ENCODE results near the gene AURKB. TPM values are rescaled to one million over a fixed set of nuclear protein-coding genes. Genes with fewer than 3 reads are reported as not detected.
"Not testable (repeated sequence)": the region's sequence is repeated elsewhere in the genome, so short reads cannot be mapped to it uniquely, and the experiment has no call there.

The AURKB gene
- total RNA-seq, 2 donors from 2014 or later, result 90.5 to 122 TPM

DNA sequence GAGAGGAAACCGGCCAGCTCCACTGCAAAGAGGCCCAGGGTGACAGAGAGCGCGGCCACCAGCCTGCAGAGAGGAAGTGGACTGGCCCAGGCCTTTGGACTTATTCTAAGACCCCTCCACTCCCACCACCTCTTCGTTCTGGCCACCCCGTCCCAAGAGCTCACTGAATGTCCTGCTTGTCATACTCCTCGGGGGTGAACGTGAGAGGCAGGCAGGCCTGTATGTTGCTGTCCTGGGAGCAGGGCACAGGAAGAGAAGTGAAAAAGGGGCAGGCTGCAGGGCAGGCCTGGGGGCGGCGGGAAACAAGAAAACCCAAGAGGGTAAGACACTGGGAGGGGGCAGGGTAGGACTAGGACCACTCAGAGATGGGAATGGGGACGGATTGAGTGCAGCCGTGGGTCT is 34.6 kb downstream of the AURKB start:
- Histone ChIP-seq H3K27me3 (ENCODE audit: control insufficient read depth, insufficient read depth, low read length, poor library complexity, severe bottlenecking) (no peaks in the 10 kb centered on the region), H3K4me3 (ENCODE audit: low read length) (peak overlapping the region; percentile 95), H3K36me3 (ENCODE audit: control insufficient read depth, insufficient read depth, low read length) (no peaks in the 10 kb centered on the region), H3K4me1 (ENCODE audit: control insufficient read depth, insufficient read depth, low read length) (peaks cover 14% of the 10 kb centered on the region), H3K9me3 (ENCODE audit: control insufficient read depth, low read length) (no peaks in the 10 kb centered on the region), H3K9ac (ENCODE audit: extremely low read depth, low read length, poor library complexity, severe bottlenecking) (peak overlapping the region; percentile 68), H3K27ac (ENCODE audit: low read depth, low read length) (peak overlapping the region; percentile 90)
- Mint-ChIP-seq H3K4me1 (peaks cover 26% of the 10 kb centered on the region), H3K4me3 (peak overlapping the region; percentile 87), H3K27ac (peak overlapping the region; percentile 89), H3K9me3 (no peaks in the 10 kb centered on the region), H3K36me3 (ENCODE audit: low read depth) (no peaks in the 10 kb centered on the region), H3K27me3 (ENCODE audit: insufficient read depth) (no peaks in the 10 kb centered on the region)
- TF ChIP-seq, protein P1, sequence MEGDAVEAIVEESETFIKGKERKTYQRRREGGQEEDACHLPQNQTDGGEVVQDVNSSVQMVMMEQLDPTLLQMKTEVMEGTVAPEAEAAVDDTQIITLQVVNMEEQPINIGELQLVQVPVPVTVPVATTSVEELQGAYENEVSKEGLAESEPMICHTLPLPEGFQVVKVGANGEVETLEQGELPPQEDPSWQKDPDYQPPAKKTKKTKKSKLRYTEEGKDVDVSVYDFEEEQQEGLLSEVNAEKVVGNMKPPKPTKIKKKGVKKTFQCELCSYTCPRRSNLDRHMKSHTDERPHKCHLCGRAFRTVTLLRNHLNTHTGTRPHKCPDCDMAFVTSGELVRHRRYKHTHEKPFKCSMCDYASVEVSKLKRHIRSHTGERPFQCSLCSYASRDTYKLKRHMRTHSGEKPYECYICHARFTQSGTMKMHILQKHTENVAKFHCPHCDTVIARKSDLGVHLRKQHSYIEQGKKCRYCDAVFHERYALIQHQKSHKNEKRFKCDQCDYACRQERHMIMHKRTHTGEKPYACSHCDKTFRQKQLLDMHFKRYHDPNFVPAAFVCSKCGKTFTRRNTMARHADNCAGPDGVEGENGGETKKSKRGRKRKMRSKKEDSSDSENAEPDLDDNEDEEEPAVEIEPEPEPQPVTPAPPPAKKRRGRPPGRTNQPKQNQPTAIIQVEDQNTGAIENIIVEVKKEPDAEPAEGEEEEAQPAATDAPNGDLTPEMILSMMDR (conservative IDR thresholded peaks at IDR 0.05), result no peak
- WGBS, 2 experiments (ENCODE audit: insufficient coverage in 1 of 2, insufficient read length in 1 of 2), result 16 to 28% methylated on average over 7 to 11 of the region's 11 CpGs
- no peak for DNase-seq

DNA sequence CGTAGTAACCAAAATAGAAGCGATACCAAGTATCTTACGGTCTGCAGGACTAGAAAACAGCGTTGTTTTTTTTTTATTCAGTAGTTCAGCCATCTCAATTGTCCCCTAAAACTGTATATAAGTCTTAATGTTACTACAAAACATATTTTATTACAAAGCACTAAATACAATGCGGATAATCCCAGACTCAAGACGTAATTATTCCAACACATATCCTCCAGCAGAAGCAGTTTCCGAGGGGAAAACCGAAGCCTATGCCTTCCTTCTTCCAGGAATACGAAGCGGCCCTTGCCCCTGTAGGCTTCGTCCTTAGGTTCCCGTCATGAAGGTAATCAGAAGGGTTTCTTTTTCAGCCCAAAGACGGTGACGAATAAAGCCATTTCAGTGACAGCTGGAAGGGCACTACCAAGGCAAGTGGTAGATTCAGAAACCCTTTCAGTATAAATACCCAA is 36.5 kb downstream of the AURKB start:
- Histone ChIP-seq H3K27ac (ENCODE audit: low read depth, low read length) (peak overlapping the region; percentile 92), H3K4me1 (ENCODE audit: control insufficient read depth, insufficient read depth, low read length) (peaks cover 14% of the 10 kb centered on the region), H3K4me3 (ENCODE audit: low read length) (peak overlapping the region; percentile 81), H3K36me3 (ENCODE audit: control insufficient read depth, insufficient read depth, low read length) (no peaks in the 10 kb centered on the region), H3K9ac (ENCODE audit: extremely low read depth, low read length, poor library complexity, severe bottlenecking) (peak overlapping the region; percentile 82), H3K9me3 (ENCODE audit: control insufficient read depth, low read length) (no peaks in the 10 kb centered on the region), H3K27me3 (ENCODE audit: control insufficient read depth, insufficient read depth, low read length, poor library complexity, severe bottlenecking) (no peaks in the 10 kb centered on the region)
- H3K4me1 Mint-ChIP-seq, result peaks cover 26% of the 10 kb centered on the region
- no peaks in the 10 kb centered on the region for H3K9me3 Mint-ChIP-seq
- no peaks in the 10 kb centered on the region for H3K27me3 Mint-ChIP-seq (ENCODE audit: insufficient read depth)
- 2 to 6% methylated on average over 3 to 14 of the region's 14 CpGs for WGBS, 2 experiments (ENCODE audit: insufficient coverage in 1 of 2, insufficient read length in 1 of 2)
- H3K27ac Mint-ChIP-seq, result peak overlapping the region; percentile 100
- no peaks in the 10 kb centered on the region for H3K36me3 Mint-ChIP-seq (ENCODE audit: low read depth)
- TF ChIP-seq, protein P1 (conservative IDR thresholded peaks at IDR 0.05), result no peak
- peak; percentile 81 for DNase-seq
- H3K4me3 Mint-ChIP-seq, result peak overlapping the region; percentile 87

DNA sequence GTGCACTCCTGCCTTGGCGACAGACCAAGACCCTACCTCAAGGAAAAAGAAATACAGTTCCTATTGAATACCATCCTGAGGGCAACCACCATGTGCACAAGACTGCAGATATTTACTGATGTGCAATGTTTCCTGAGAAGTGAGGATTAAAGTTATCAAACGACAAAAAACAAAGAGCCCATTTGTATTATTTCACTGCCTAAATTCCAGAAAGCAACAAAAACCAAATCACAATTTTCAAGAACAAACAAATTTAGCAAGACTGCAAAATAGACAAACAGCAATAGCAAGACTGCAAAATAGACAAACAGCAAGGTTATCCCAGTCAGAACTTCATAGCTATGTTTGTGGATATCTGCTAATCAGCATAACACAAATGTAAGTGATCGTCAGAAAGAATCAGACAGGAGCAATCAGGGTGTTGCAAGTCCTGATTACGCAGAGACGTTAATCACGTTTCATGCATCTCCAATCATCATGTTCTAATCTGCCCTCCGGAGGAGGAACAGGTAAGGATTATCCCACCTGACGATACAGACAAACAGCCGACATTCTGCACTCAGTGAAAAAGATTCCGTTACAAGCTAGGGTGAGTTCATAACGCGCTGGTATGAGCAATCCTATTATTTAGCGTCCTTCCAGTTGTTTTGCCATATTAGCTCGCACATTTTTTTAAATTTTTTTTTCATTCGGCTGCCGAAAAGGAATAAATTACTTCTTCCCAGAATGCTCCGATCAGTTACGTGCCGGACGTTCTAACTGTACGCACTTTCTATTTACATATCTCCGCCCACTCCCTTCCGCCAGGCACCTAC is 37.1 kb downstream of the AURKB start:
- peaks cover 14% of the 10 kb centered on the region for H3K4me1 ChIP-seq (ENCODE audit: control insufficient read depth, insufficient read depth, low read length)
- Mint-ChIP-seq H3K27ac (peak overlapping the region; percentile 100), H3K4me1 (peaks cover 26% of the 10 kb centered on the region), H3K36me3 (ENCODE audit: low read depth) (no peaks in the 10 kb centered on the region), H3K9me3 (no peaks in the 10 kb centered on the region), H3K27me3 (ENCODE audit: insufficient read depth) (no peaks in the 10 kb centered on the region), H3K4me3 (peak overlapping the region; percentile 87)
- no peaks in the 10 kb centered on the region for H3K9me3 ChIP-seq (ENCODE audit: control insufficient read depth, low read length)
- no peaks in the 10 kb centered on the region for H3K27me3 ChIP-seq (ENCODE audit: control insufficient read depth, insufficient read depth, low read length, poor library complexity, severe bottlenecking)
- H3K36me3 ChIP-seq (ENCODE audit: control insufficient read depth, insufficient read depth, low read length), result no peaks in the 10 kb centered on the region
- H3K4me3 ChIP-seq (ENCODE audit: low read length), result peak overlapping the region; percentile 81
- DNase-seq, result peak; percentile 94
- 1 to 2% methylated on average over 21 to 23 of the region's 23 CpGs for WGBS, 2 experiments (ENCODE audit: insufficient coverage in 1 of 2, insufficient read length in 1 of 2)
- peak overlapping the region; percentile 82 for H3K9ac ChIP-seq (ENCODE audit: extremely low read depth, low read length, poor library complexity, severe bottlenecking)
- H3K27ac ChIP-seq (ENCODE audit: low read depth, low read length), result peak overlapping the region; percentile 92
- TF ChIP-seq, protein P1 (conservative IDR thresholded peaks at IDR 0.05), result no peak

DNA sequence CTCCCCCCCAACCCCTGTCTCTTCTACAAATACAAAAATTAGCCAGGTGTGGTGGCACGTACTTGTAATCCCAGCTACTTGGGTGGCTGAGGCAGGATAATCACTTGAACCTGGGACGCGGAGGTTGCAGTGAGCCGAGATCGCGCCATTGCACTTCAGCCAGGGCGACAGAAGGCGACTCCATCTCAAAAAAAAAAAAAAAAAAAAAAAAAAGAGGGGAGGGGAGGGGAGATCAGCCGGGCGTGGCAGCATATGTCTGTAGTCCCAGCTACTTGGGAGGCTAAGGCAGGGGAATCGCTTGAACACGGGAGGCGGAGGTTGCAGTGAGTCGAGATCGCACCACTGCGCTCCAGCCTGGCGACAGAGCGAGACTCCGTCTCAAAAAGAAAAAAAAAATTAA is 40.2 kb downstream of the AURKB start:
- 89 to 92% methylated on average over 12 to 13 of the region's 19 CpGs for WGBS, 2 experiments (ENCODE audit: insufficient coverage in 1 of 2, insufficient read length in 1 of 2)
- H3K4me1 ChIP-seq (ENCODE audit: control insufficient read depth, insufficient read depth, low read length); H3K36me3 Mint-ChIP-seq (ENCODE audit: low read depth); H3K4me3 Mint-ChIP-seq; H3K27me3 Mint-ChIP-seq (ENCODE audit: insufficient read depth); H3K27me3 ChIP-seq (ENCODE audit: control insufficient read depth, insufficient read depth, low read length, poor library complexity, severe bottlenecking); H3K36me3 ChIP-seq (ENCODE audit: control insufficient read depth, insufficient read depth, low read length); H3K4me3 ChIP-seq (ENCODE audit: low read length); H3K27ac ChIP-seq (ENCODE audit: low read depth, low read length); H3K9ac ChIP-seq (ENCODE audit: extremely low read depth, low read length, poor library complexity, severe bottlenecking); H3K27ac Mint-ChIP-seq; H3K9me3 ChIP-seq (ENCODE audit: control insufficient read depth, low read length); H3K9me3 Mint-ChIP-seq; DNase-seq: not testable (repeated sequence)
- H3K4me1 Mint-ChIP-seq, result peaks cover 16% of the 10 kb centered on the region
